Panc1 (cell line): ENCODE data around the gene MIX23. TPM values are rescaled to one million over a fixed set of nuclear protein-coding genes. Genes with fewer than 3 reads are reported as not detected.

Source experiments
- ATAC-seq: fragments of 200-7000 bp; cut with Tn5 transposase; 2 replicates; pipeline ENCODE4 v1.9.1; 2020; ENCODE audit warnings: mild to moderate bottlenecking, moderate library complexity
- BruUV-seq: library from RNA; stranded (reverse); fragments of 400-500 nt; replicated peaks from 2 replicates; lab custom pipeline; 2021; lab: Mats Ljungman, UMichigan
- CTCF ChIA-PET: fragments of 300-600 bp; sonication (Branson Sonifier 250); formaldehyde crosslinking; loops from one replicate; lab custom pipeline; 2022; ENCODE audit warnings: antibody characterized with exemption; lab: Charles Lee
- POLR2A ChIA-PET: fragments of 300-600 bp; sonication (Branson Sonifier 250); formaldehyde crosslinking; loops from one replicate; lab custom pipeline; 2022; ENCODE audit warnings: antibody characterized with exemption; lab: Charles Lee
- DNase-seq: peaks from one replicate; pipeline ENCODE4 v3.0.0-alpha.2; 2010; ENCODE audit warnings: low read depth, low spot score
- H3K27ac ChIP-seq: 2 replicates; pipeline ENCODE4 v1.5.1; 2011; ENCODE audit warnings: mild to moderate bottlenecking, low read length, inconsistent platforms
- H3K27me3 ChIP-seq: fragments of 200-500 bp; sonication (Bioruptor generic); 2 replicates; pipeline ENCODE4 v1.6.0; 2014; ENCODE audit warnings: low read length, inconsistent platforms; ENCODE audit not compliant: control insufficient read depth, insufficient read depth
- H3K36me3 ChIP-seq: fragments of 200-500 bp; sonication (Bioruptor generic); 2 replicates; pipeline ENCODE4 v1.5.1; 2014; ENCODE audit warnings: inconsistent platforms, mild to moderate bottlenecking, low read length, moderate library complexity; ENCODE audit not compliant: control insufficient read depth, insufficient read depth
- H3K4me1 ChIP-seq: 2 replicates; pipeline ENCODE4 v1.5.1; 2011; ENCODE audit warnings: inconsistent platforms, mild to moderate bottlenecking, low read length, moderate library complexity; ENCODE audit not compliant: control insufficient read depth, insufficient read depth
- H3K4me3 ChIP-seq, 2 experiments: 2 replicates each; pipeline ENCODE4 v1.5.1; 2011 to 2012; ENCODE audit warnings: low read depth in 2 of 2, low read length in 2 of 2, mild to moderate bottlenecking in 2 of 2, inconsistent platforms in 1 of 2, moderate library complexity in 1 of 2
- H3K9me3 ChIP-seq: fragments of 200-500 bp; sonication (Bioruptor generic); 2 replicates; pipeline ENCODE4 v1.5.1; 2014; ENCODE audit warnings: low read depth, mild to moderate bottlenecking, inconsistent platforms, low read length, moderate library complexity; ENCODE audit not compliant: control insufficient read depth, insufficient read depth
- CTCF ChIP-seq: fragments of 450-650 bp; IDR thresholded peaks from 2 replicates; pipeline ENCODE4 v1.5.1; 2017; ENCODE audit warnings: mild to moderate bottlenecking
- POLR2AphosphoS5 ChIP-seq: IDR thresholded peaks from 2 replicates; pipeline ENCODE4 v1.6.1; 2012; ENCODE audit warnings: mild to moderate bottlenecking, low read depth, low read length, moderate library complexity
- REST ChIP-seq, 2 experiments: IDR thresholded peaks; 2 replicates each; pipeline ENCODE4 v1.6.1; 2011 to 2012; ENCODE audit warnings: low read depth in 2 of 2, control low read depth in 1 of 2, low read length in 1 of 2, mild to moderate bottlenecking in 1 of 2, moderate library complexity in 1 of 2; ENCODE audit not compliant: insufficient read depth in 1 of 2
- SIN3A ChIP-seq: IDR thresholded peaks from 2 replicates; pipeline ENCODE4 v1.6.1; 2012; ENCODE audit warnings: low read depth, mild to moderate bottlenecking, low read length, moderate library complexity, borderline replicate concordance; ENCODE audit not compliant: insufficient read depth
- TCF7L2 ChIP-seq: IDR thresholded peaks from 2 replicates; pipeline ENCODE4 v1.6.1; 2011; ENCODE audit warnings: mild to moderate bottlenecking, low read depth, low read length, inconsistent platforms
- in situ Hi-C: cut with HindIII; loops from 2 replicates; pipeline ENCODE4 v1.10.0; 2016; ENCODE audit warnings: low sequenced_read_pairs, low pct_unique_long_range_greater_than_20kb
- intact Hi-C: fragments of 100-400 bp; cut with micrococcal nuclease; formaldehyde crosslinking; loops from one replicate; pipeline ENCODE4 v1.10.0; 2022; ENCODE audit not compliant: unreplicated experiment
- total RNA-seq: library from RNA; stranded (reverse); gene quantifications from one replicate; pipeline ENCODE4 v1.2.1, GENCODE V29; 2021; ENCODE audit not compliant: unreplicated experiment

The MIX23 gene
- total RNA-seq, 1 experiment from 2014 or later: 61.7 TPM

GRCh38 chr3:122353893-122354401 is 29.1 kb downstream of the MIX23 start:
- in situ Hi-C loops (no loop called here), intact Hi-C loops (no loop called here)
- no peaks in the 10 kb centered on the region for H3K4me1 ChIP-seq
- peaks cover 1% of the 10 kb centered on the region; the same call in 1 of the 2 replicates for H3K36me3 ChIP-seq
- no peaks in the 10 kb centered on the region for H3K9me3 ChIP-seq
- H3K27me3 ChIP-seq: no peaks in the 10 kb centered on the region
- no peak overlapping the region for H3K4me3 ChIP-seq
- ChIA-PET CTCF (interaction anchor here (0.6 kb wide), 1 partner anchor 832 kb away, joined by 3 read pairs; no protein-coding TSS in a partner anchor), POLR2A (no interaction called here)
- no peak overlapping the region for H3K27ac ChIP-seq
- TF ChIP-seq SIN3A: no peak
- TF ChIP-seq CTCF: 0 out of 2 replicates have a peak, but pooled peaks have one; percentile 10
- no peak for TF ChIP-seq TCF7L2
- BruUV-seq: no TSS peak
- DNase-seq (no peak), ATAC-seq (no peak)

- H3K4me3 ChIP-seq: no peak overlapping the region
- no peaks in the 10 kb centered on the region for H3K36me3 ChIP-seq
- ChIA-PET POLR2A (no interaction called here), CTCF (interaction anchor here (0.6 kb wide), 1 partner anchor 831 kb away, joined by 3 read pairs; no protein-coding TSS in a partner anchor)
- TF ChIP-seq TCF7L2 (no peak), CTCF (no peak), POLR2AphosphoS5 (no peak), REST (IDR thresholded peaks at IDR 0.05; ENCODE audit: insufficient read depth in 1 of 2, low read depth in 2 of 2, low read length in 1 of 2) (no peak), SIN3A (no peak)
- ATAC-seq (no peak), DNase-seq (no peak)
- BruUV-seq: no TSS peak
- H3K27me3 ChIP-seq: no peaks in the 10 kb centered on the region
- H3K4me1 ChIP-seq: no peaks in the 10 kb centered on the region
- no peaks in the 10 kb centered on the region for H3K9me3 ChIP-seq
- in situ Hi-C loops: no loop called here
- intact Hi-C loops: no loop called here
- no peak overlapping the region for H3K27ac ChIP-seq
These were observed 29.8 kb downstream of the MIX23 start for GRCh38 chr3:122353215-122353614.
